OCI-LY7 (cell line): ENCODE measurements around the gene PROK2. TPM values are rescaled to one million over a fixed set of nuclear protein-coding genes. Genes with fewer than 3 reads are reported as not detected.

Experiments used
- BruUV-seq: library from RNA; stranded (reverse); fragments of 400-500 nt; replicated peaks from 2 replicates; lab custom pipeline; 2021; lab: Mats Ljungman, UMichigan
- CTCF ChIA-PET: fragments of 300-600 bp; sonication (Branson Sonifier 250); formaldehyde crosslinking; loops from one replicate; lab custom pipeline; 2022; ENCODE audit warnings: antibody characterized with exemption; ENCODE audit not compliant: unreplicated experiment; lab: Charles Lee
- POLR2A ChIA-PET: fragments of 300-600 bp; sonication (Branson Sonifier 250); formaldehyde crosslinking; loops from one replicate; lab custom pipeline; 2022; ENCODE audit warnings: antibody characterized with exemption; lab: Charles Lee
- DNase-seq: peaks from one replicate; pipeline ENCODE4 v3.0.0-alpha.2; 2015; ENCODE audit warnings: low spot score
- H2AFZ ChIP-seq: fragments of 200-600 bp; sonication (generic), shearing (Covaris generic); 2 replicates; pipeline ENCODE4 v1.6.1; 2014; ENCODE audit warnings: mild to moderate bottlenecking, antibody characterized with exemption, low read length, moderate library complexity
- H3K27ac ChIP-seq: fragments of 200-600 bp; sonication (generic); 2 replicates; pipeline ENCODE4 v1.5.1; 2014; ENCODE audit warnings: mixed run types, low read depth, mild to moderate bottlenecking, moderate library complexity, low read length, inconsistent platforms; ENCODE audit not compliant: poor library complexity, severe bottlenecking
- H3K36me3 ChIP-seq: fragments of 200-600 bp; sonication (generic); 2 replicates; pipeline ENCODE4 v1.6.1; 2014; ENCODE audit warnings: mild to moderate bottlenecking, antibody characterized with exemption, low read length, moderate library complexity, mixed read lengths; ENCODE audit not compliant: insufficient read depth
- H3K4me1 ChIP-seq: fragments of 200-600 bp; sonication (generic); 2 replicates; pipeline ENCODE4 v1.5.1; 2014; ENCODE audit warnings: mild to moderate bottlenecking, low read length; ENCODE audit not compliant: insufficient read depth, poor library complexity, severe bottlenecking
- H3K4me2 ChIP-seq: fragments of 200-600 bp; sonication (generic); 2 replicates; pipeline ENCODE4 v1.6.1; 2014; ENCODE audit warnings: mild to moderate bottlenecking, low read length
- H3K4me3 ChIP-seq: fragments of 200-600 bp; sonication (generic); 2 replicates; pipeline ENCODE4 v1.5.1; 2014; ENCODE audit warnings: mild to moderate bottlenecking, low read depth, low read length; ENCODE audit not compliant: poor library complexity, severe bottlenecking
- H3K79me2 ChIP-seq: fragments of 200-600 bp; sonication (generic); 2 replicates; pipeline ENCODE4 v1.6.1; 2016; ENCODE audit warnings: low read depth, mild to moderate bottlenecking, low read length, moderate library complexity, mixed read lengths; ENCODE audit not compliant: insufficient read depth
- H3K9me2 ChIP-seq: fragments of 200-600 bp; sonication (generic); 2 replicates; pipeline ENCODE4 v1.6.1; 2016; ENCODE audit warnings: mild to moderate bottlenecking, low read length, mixed read lengths; ENCODE audit not compliant: insufficient read depth
- H3K9me3 ChIP-seq: fragments of 200-600 bp; sonication (generic); 2 replicates; pipeline ENCODE4 v1.6.1; 2014; ENCODE audit warnings: mild to moderate bottlenecking, mixed run types, low read length, mixed read lengths
- H4K20me1 ChIP-seq: fragments of 200-600 bp; sonication (generic); 2 replicates; pipeline ENCODE4 v1.6.1; 2014; ENCODE audit warnings: mild to moderate bottlenecking, antibody characterized with exemption, low read length, moderate library complexity, mixed read lengths; ENCODE audit not compliant: insufficient read depth
- CTCF ChIP-seq: fragments of 200-600 bp; sonication (generic); conservative IDR thresholded peaks from 2 replicates; pipeline ENCODE4 v1.5.1; 2014; ENCODE audit warnings: mild to moderate bottlenecking, antibody characterized with exemption, low read length, moderate library complexity, mixed read lengths
- EZH2phosphoT487 ChIP-seq: fragments of 200-600 bp; sonication (generic); IDR thresholded peaks from 2 replicates; pipeline ENCODE4 v1.6.1; 2018; ENCODE audit warnings: low read depth, borderline replicate concordance, mild to moderate bottlenecking, mixed run types, antibody characterized with exemption, low read length, moderate library complexity, mixed read lengths
- intact Hi-C: fragments of 100-400 bp; cut with micrococcal nuclease; formaldehyde crosslinking; loops from one replicate; pipeline ENCODE4 v1.10.0; 2022; ENCODE audit not compliant: unreplicated experiment
- total RNA-seq, 2 experiments: library from RNA; depleted of rRNA in 1 of 2; stranded (reverse); fragments of >200 nt in 1 of 2; shearing (Covaris generic) in 1 of 2; gene quantifications; 2 replicates each; pipeline ENCODE4 v1.2.3, GENCODE V29; 2014 to 2022

The PROK2 gene
- total RNA-seq, 2 experiments from 2014 or later = not detected

GRCh38 chr3:71734881-71735280, 50.1 kb downstream of the PROK2 start:
- no peak overlapping the region for H3K4me2 ChIP-seq
- intact Hi-C loops = loop anchor here (5.0 kb wide), 1 partner anchor 1087 kb away; no protein-coding TSS in a partner anchor
- no peak for DNase-seq
- H3K9me2 ChIP-seq = no peaks in the 10 kb centered on the region
- BruUV-seq = no TSS peak
- ChIA-PET CTCF (no interaction called here), POLR2A (no interaction called here)
- H3K79me2 ChIP-seq = no peaks in the 10 kb centered on the region
- H2AFZ ChIP-seq = no peak overlapping the region
- H3K9me3 ChIP-seq = no peaks in the 10 kb centered on the region
- H4K20me1 ChIP-seq = no peaks in the 10 kb centered on the region
- H3K27ac ChIP-seq = no peak overlapping the region
- no peaks in the 10 kb centered on the region for H3K4me1 ChIP-seq
- no peaks in the 10 kb centered on the region for H3K36me3 ChIP-seq
- H3K4me3 ChIP-seq = no peak overlapping the region
- TF ChIP-seq CTCF (no peak), EZH2phosphoT487 (no peak)

GRCh38 chr3:71733319-71733718, 51.6 kb downstream of the PROK2 start:
- no peak overlapping the region for H3K4me2 ChIP-seq
- H3K36me3 ChIP-seq = no peaks in the 10 kb centered on the region
- no peak overlapping the region for H2AFZ ChIP-seq
- POLR2A ChIA-PET = interaction anchor here (0.7 to 0.9 kb wide), 2 partner anchors 634 to 1088 kb away, joined by 3 to 4 read pairs; no protein-coding TSS in a partner anchor
- no peak overlapping the region for H3K4me3 ChIP-seq
- intact Hi-C loops = loop anchor here (5.0 kb wide), 1 partner anchor 1089 kb away; no protein-coding TSS in a partner anchor
- H3K9me3 ChIP-seq = no peaks in the 10 kb centered on the region
- no peak for TF ChIP-seq CTCF
- TF ChIP-seq EZH2phosphoT487 = no peak
- CTCF ChIA-PET = no interaction called here
- no peaks in the 10 kb centered on the region for H3K79me2 ChIP-seq
- H3K9me2 ChIP-seq = no peaks in the 10 kb centered on the region
- H4K20me1 ChIP-seq = no peaks in the 10 kb centered on the region
- no peak overlapping the region for H3K27ac ChIP-seq
- no peaks in the 10 kb centered on the region for H3K4me1 ChIP-seq
- DNase-seq = no peak
- no TSS peak for BruUV-seq

GRCh38 chr3:71732637-71733036, 52.3 kb downstream of the PROK2 start:
- Histone ChIP-seq H3K4me1 (no peaks in the 10 kb centered on the region), H3K9me3 (no peaks in the 10 kb centered on the region), H3K4me2 (no peak overlapping the region), H4K20me1 (no peaks in the 10 kb centered on the region), H3K27ac (no peak overlapping the region), H3K79me2 (no peaks in the 10 kb centered on the region), H3K36me3 (no peaks in the 10 kb centered on the region), H3K4me3 (no peak overlapping the region), H2AFZ (no peak overlapping the region), H3K9me2 (no peaks in the 10 kb centered on the region)
- ChIA-PET CTCF (no interaction called here), POLR2A (no interaction called here)
- no TSS peak for BruUV-seq
- intact Hi-C loops = loop anchor here (5.0 kb wide), 1 partner anchor 1090 kb away; no protein-coding TSS in a partner anchor
- no peak for DNase-seq
- no peak for TF ChIP-seq EZH2phosphoT487
- no peak for TF ChIP-seq CTCF
